ENCODE measurements around the gene LRRC15. TPM values are rescaled to one million over a fixed set of nuclear protein-coding genes. Genes with fewer than 3 reads are reported as not detected.
A peak's percentile ranks its signal among the peaks of the same experiment; 100 is the strongest.

LRRC15 gene
- total RNA-seq, 4 donors from 2014 or later, result 0.13 to 0.66 (median 0.34) TPM; not detected in 1

DNA sequence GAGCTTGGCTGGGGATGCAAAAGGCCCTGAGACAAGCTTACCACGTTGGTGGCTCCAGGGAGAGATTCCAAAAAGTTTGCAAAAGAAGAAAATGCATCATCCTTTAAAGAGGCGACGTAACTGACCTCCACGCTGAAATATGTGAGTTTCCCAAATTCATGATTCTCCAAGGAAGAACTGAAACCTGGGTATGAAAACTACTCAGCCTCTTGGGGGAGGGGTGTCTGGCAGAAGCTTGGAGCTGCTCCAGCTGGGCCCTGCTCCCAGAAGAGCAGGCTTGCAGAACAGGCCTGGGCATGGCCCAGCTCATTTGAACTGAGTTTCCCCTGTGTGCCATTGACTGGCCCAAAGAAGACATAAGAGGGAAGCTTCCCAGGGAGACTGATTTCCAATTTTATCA lies 39.0 kb downstream of the LRRC15 start:
- DNase-seq (ENCODE audit: extremely low spot score), result no peak
- Histone ChIP-seq H3K36me3 (no peaks in the 10 kb centered on the region), H3K9me3 (no peaks in the 10 kb centered on the region), H3K4me3 (no peak overlapping the region), H3K27ac (replicated peaks in 1 of 4) (peak overlapping the region in 3 of 4 donors; percentile 7 to 34 (median 22)), H3K27me3 (peaks cover 0 to 9% (median 2%) of the 10 kb centered on the region in 4 donors), H3K4me1 (peaks cover 24 to 40% (median 32%) of the 10 kb centered on the region in 4 donors)
- TF ChIP-seq POLR2A (IDR thresholded peaks at IDR 0.05; ENCODE audit: low read depth), result no peak
- peak in 1 of 2 donors; percentile 25 for TF ChIP-seq POLR2AphosphoS5 (IDR thresholded peaks at IDR 0.05)
- TF ChIP-seq EP300 (IDR thresholded peaks at IDR 0.05), result no peak
- TF ChIP-seq, protein P1, sequence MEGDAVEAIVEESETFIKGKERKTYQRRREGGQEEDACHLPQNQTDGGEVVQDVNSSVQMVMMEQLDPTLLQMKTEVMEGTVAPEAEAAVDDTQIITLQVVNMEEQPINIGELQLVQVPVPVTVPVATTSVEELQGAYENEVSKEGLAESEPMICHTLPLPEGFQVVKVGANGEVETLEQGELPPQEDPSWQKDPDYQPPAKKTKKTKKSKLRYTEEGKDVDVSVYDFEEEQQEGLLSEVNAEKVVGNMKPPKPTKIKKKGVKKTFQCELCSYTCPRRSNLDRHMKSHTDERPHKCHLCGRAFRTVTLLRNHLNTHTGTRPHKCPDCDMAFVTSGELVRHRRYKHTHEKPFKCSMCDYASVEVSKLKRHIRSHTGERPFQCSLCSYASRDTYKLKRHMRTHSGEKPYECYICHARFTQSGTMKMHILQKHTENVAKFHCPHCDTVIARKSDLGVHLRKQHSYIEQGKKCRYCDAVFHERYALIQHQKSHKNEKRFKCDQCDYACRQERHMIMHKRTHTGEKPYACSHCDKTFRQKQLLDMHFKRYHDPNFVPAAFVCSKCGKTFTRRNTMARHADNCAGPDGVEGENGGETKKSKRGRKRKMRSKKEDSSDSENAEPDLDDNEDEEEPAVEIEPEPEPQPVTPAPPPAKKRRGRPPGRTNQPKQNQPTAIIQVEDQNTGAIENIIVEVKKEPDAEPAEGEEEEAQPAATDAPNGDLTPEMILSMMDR (IDR thresholded peaks at IDR 0.05), result no peak
- intact Hi-C loops (cut with DNase I), result no loop called here
- WGBS, result 52% methylated on average over 4 of the region's 4 CpGs

DNA sequence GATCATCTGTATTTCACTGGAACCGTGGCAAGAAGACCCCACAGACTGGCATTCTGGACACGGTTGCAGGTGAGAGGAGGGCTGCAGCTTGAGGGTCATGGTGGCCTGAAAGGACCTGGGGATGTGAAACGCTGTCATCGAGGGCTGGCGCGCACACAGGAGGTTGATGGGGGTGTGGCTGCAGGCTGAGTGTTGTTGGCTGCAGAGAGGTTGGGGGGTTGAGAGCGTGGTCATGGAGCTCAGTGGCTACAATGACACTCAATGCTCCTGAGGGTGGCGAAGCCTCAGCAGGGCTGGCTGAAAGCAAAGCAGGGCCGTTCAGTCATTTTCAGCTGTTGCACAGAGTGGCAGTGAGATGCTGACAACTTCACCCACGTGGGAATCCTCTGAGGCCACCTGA lies 39.4 kb downstream of the LRRC15 start:
- peaks cover 0 to 9% (median 2%) of the 10 kb centered on the region in 4 donors for H3K27me3 ChIP-seq
- peak overlapping the region in 2 of 4 donors; percentile 22 to 34 for H3K27ac ChIP-seq (replicated peaks in 1 of 4)
- no peak for DNase-seq (ENCODE audit: extremely low spot score)
- no peaks in the 10 kb centered on the region for H3K9me3 ChIP-seq
- WGBS, result 84% methylated on average over 9 of the region's 10 CpGs
- no peak overlapping the region for H3K4me3 ChIP-seq
- H3K36me3 ChIP-seq, result no peaks in the 10 kb centered on the region
- no peak for TF ChIP-seq EP300 (IDR thresholded peaks at IDR 0.05)
- TF ChIP-seq, protein P1 (IDR thresholded peaks at IDR 0.05), result no peak
- TF ChIP-seq POLR2AphosphoS5 (IDR thresholded peaks at IDR 0.05), result no peak
- no peak for TF ChIP-seq POLR2A (IDR thresholded peaks at IDR 0.05; ENCODE audit: low read depth)
- peaks cover 24 to 41% (median 32%) of the 10 kb centered on the region in 4 donors for H3K4me1 ChIP-seq
- intact Hi-C loops (cut with DNase I), result no loop called here

DNA sequence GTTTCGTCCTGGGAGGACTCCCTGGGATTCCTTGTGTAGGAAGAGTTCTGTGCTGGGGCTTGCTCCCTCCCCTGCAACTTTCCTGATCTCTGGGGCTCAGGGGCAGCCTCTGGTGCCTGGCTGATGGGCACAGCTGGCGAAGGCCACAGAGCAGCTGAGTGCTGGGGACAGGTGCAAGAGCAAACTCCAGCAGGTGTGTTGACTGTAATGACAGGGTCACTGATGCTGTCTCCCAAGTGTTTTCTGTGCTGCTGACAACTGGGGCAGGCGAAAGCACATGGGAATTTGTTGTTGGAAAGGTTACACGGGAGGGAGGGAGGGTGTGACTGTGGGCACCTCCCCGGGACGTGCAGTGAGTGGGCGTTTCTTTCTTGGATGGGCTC lies 40.0 kb downstream of the LRRC15 start:
- no peak overlapping the region for H3K4me3 ChIP-seq
- no peak for TF ChIP-seq POLR2A (IDR thresholded peaks at IDR 0.05; ENCODE audit: low read depth)
- no peak for TF ChIP-seq EP300 (IDR thresholded peaks at IDR 0.05)
- TF ChIP-seq POLR2AphosphoS5 (IDR thresholded peaks at IDR 0.05), result no peak
- TF ChIP-seq, protein P1 (IDR thresholded peaks at IDR 0.05), result no peak
- H3K9me3 ChIP-seq, result no peaks in the 10 kb centered on the region
- no peak for DNase-seq (ENCODE audit: extremely low spot score)
- H3K27me3 ChIP-seq, result peaks cover 0 to 9% (median 2%) of the 10 kb centered on the region in 4 donors
- intact Hi-C loops (cut with DNase I), result no loop called here
- 88% methylated on average over 6 of the region's 7 CpGs for WGBS
- H3K36me3 ChIP-seq, result no peaks in the 10 kb centered on the region
- H3K27ac ChIP-seq (replicated peaks in 1 of 4), result no peak overlapping the region
- H3K4me1 ChIP-seq, result peaks cover 24 to 44% (median 32%) of the 10 kb centered on the region in 4 donors

DNA sequence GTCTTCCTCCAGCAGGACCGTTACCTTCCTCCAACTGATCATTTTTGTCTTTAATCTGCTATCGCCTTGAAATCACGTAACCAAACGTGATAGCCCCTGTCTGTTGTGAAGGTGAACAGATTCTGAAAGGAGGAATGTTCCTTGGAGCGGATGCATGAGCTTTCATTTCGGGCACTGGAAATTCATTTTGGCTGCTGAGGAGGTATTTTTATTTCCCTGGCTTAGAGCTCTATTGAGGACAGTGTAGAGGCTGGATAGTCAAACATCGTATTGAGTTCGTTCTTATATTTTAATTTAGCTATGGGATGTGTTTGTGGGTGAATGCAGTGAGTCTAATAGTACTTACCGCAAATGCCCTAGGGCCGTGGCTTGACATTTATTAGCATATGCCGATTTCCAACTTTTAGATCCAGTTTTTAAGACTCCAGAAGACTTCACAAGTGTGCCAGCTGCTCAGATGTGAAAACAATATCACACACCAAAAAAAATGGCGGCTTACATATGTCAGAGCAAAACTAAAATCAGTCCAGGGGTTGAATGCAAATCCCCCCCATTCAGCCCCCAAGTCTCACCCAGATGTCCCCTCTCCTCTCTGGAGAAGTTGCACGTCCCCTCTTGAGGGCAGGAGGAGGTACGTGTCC lies 40.5 kb downstream of the LRRC15 start:
- WGBS, result 81% methylated on average over 14 of the region's 14 CpGs
- Histone ChIP-seq H3K27ac (replicated peaks in 1 of 4) (no peak overlapping the region), H3K9me3 (no peaks in the 10 kb centered on the region), H3K36me3 (no peaks in the 10 kb centered on the region), H3K27me3 (peaks cover 0 to 9% (median 2%) of the 10 kb centered on the region in 4 donors), H3K4me1 (peaks cover 28 to 49% (median 37%) of the 10 kb centered on the region in 4 donors), H3K4me3 (no peak overlapping the region)
- intact Hi-C loops (cut with DNase I), result no loop called here
- no peak for TF ChIP-seq POLR2AphosphoS5 (IDR thresholded peaks at IDR 0.05)
- TF ChIP-seq POLR2A (IDR thresholded peaks at IDR 0.05; ENCODE audit: low read depth), result no peak
- TF ChIP-seq EP300 (IDR thresholded peaks at IDR 0.05), result no peak
- TF ChIP-seq, protein P1 (IDR thresholded peaks at IDR 0.05), result no peak
- no peak for DNase-seq (ENCODE audit: extremely low spot score)
